ENCODE results near the gene ENAH.
A peak's percentile ranks its signal among the peaks of the same experiment; 100 is the strongest.
"Not testable (repeated sequence)": the region's sequence is repeated elsewhere in the genome, so short reads cannot be mapped to it uniquely, and the experiment has no call there.

The ENAH gene

GRCh38 chr1:225670806-225671733, 18.1 kb upstream of the ENAH start:
- DNase-seq, result no peak

DNA sequence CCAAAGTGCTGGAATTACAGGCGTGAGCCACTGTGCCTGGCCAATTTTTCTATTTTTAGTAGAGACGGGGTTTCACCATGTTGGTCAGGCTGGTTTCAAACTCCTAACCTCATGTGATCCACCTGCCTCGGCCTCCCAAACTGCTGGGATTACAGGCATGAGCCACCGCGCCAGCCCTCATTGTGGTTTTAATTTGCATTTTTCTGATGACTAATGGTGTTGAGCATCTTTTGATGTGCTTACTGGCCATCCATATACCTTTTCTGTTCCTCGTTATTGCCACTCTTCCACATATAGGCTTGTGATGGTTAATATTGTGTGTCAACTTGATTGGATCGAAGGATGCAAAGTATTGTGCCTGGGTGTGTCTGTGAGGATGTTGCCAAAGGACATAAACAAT, 17.4 kb upstream of the ENAH start:
- no peak for DNase-seq

- DNase-seq, result no peak
These were observed 15.3 kb upstream of the ENAH start for GRCh38 chr1:225668222-225668621.

GRCh38 chr1:225667362-225667761, 14.4 kb upstream of the ENAH start:
- no peak for DNase-seq

- no peak for DNase-seq
These were observed 13.6 kb upstream of the ENAH start for GRCh38 chr1:225666495-225666894.

- DNase-seq, result no peak
These were observed 11.8 kb upstream of the ENAH start for GRCh38 chr1:225664762-225665161.

- DNase-seq, result no peak
These were observed 9.2 kb upstream of the ENAH start for GRCh38 chr1:225662155-225662554.

GRCh38 chr1:225660544-225660946, 7.6 kb upstream of the ENAH start:
- DNase-seq, result no peak

DNA sequence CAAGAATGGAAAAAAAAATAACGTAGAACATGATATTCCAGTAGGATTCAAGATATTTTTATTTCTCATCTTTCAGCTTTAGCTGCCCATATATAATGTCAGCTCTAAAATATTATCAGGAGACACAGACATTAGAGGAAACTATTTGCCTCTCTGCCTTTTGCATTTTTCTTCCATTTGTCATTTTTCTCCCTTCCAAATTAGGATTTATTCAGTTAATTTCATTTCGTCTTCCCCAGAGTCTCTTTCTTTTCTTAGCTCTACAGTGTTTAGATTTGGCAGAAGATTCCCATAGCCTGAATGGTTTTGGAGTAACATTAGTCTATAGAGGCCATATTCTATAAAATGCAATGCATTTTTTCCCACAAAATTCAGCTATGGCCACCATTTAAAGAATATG, 5.1 kb upstream of the ENAH start:
- DNase-seq, result no peak

- DNase-seq, result no peak
These were observed 4.6 kb upstream of the ENAH start for GRCh38 chr1:225657462-225657989.

DNA sequence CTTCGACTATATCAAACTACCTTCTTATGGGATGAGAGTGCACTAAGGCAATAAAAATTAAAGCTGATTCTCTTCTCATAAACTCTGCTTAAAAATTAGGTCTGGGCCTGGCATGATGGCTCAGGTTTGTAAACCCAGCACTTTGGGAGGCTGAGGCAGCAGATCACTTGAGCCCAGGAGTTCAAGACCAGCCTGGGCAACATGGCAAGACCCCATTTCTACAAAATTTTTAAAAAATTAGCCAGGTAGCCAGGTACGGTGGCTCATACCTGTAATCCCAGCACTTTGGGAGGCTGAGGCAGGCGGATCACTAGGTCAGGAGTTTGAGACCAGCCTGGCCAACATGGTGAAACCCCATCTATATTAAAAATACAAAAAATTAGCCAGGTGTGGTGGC, 3.3 kb upstream of the ENAH start:
- not testable (repeated sequence) for DNase-seq

- no peak for DNase-seq
These were observed 2.8 kb upstream of the ENAH start for GRCh38 chr1:225655509-225656258.

- no peak for DNase-seq
These were observed 2.0 kb upstream of the ENAH start for GRCh38 chr1:225654688-225655508.

DNA sequence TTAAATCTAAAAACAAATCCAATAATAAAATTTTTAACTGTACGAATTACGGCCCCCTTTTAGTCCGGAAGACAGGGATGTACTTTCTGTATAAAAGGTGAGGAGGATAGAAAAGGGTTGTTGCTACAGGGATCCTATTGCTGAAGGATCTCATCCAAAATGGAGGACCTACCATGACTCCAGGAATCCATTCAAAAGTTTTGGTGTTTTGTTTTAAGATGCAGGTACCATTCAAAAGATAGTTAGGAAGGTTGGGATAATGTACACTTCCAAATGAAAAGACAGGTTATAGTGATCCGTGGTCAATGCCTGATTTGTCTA, 1.3 kb upstream of the ENAH start:
- no peak for DNase-seq

GRCh38 chr1:225653463-225654276, 747 bp upstream of the ENAH start:
- DNase-seq, result peak; percentile 37

DNA sequence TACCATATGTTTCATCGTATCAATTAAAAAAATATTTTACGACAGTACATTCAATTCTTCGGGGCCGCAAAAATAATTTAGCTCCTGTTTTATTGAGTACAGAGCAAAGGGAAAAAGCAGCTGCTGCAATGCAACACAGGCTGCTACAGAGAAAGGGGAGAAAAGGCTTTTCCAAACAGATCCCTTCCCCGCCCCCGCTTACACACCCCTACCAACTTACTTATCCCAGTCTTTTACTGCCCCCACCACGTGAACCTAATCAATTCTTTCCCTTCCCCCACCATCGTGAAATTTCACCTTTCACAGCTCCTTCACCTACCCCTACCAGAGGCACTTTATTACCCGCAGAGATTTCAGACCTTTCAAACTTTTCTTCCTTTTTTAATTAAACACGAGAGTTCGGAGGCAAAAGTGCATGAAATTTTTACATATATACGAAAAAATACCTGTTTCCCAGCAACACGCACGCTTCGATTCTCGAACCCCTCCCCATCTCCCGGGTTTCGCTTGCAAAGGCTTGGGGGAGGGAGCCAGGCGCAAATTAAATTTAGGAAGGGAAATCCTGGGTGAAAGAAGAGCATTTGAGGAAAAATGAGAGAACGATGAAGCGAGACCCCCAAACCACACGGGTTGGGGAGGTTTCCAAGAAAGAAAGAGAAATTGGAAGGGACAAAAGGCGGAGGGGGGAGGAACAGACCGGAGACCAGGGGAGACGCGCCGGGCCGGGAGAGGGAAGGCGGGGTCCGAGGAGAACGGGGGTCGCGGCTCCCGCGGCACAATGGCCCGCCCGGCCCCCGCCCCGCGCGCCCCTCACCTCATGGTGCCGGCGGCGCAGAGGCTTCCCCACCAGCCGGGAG, 823 bp downstream of the ENAH start:
- peak; percentile 33 for DNase-seq

- DNase-seq, result no peak
These were observed 1.5 kb downstream of the ENAH start for GRCh38 chr1:225651376-225651871.

- no peak for DNase-seq
These were observed 2.7 kb downstream of the ENAH start for GRCh38 chr1:225650179-225650578.

DNA sequence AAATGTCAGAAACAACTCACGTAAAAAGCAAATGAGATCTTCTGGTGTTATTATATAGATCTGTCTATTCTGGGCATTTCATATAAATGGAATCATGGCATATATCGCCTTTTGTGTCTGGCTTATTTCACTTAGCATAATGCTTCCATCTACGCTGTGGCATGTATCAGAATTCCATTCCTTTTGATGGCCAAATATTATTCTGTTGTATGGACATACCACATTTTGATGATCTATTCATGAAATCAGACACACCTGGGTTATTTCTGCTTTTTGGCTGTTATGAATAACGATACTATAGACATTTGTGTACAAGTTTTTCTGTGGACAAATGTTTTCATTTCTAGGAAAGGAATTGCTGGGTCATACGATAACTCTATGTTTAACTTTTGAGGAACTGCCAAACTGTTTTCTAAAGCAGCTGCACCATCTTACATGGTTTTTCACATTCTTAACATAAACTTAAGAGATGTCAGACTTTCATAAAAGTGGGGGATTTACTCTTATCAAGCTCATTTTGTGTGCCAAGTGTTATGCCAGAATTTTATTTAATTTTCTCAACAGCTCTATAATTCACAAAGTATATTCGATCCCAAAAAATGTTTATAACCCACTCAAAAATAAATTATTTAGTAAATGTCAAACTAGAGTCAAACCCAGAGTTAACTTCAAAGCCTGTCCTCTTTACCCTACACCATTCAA, 7.6 kb downstream of the ENAH start:
- no peak for DNase-seq

DNA sequence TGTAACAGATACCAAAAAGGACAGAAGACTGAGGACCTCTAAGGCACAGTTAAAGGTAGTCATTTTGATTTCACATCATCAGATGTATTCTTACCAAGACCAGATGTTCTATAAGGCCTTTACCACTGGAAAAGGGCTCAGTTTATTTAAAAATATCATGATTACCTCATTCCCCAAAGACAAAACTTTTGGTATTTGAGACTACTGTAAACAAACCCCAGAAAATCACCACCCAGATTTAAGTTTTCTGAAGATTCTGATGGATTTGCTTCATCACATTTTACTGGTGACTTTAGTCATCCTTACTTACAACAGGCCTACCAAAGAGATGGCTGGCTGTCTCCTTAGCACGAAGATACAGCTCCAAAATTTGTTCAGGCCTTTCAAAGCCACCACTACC, 8.3 kb downstream of the ENAH start:
- DNase-seq, result no peak
